H1 (cell line): Measurements from ENCODE around the gene DNAJB6. TPM values are rescaled to one million over a fixed set of nuclear protein-coding genes. Genes with fewer than 3 reads are reported as not detected.

Source experiments
- HDAC2 ChIP-seq, 2 experiments: fragments of 300-600 bp in 1 of 2; sonication (generic) in 1 of 2; IDR thresholded peaks; 2 replicates each; pipeline ENCODE4 v1.6.1; 2011 to 2012; ENCODE audit warnings: low read depth in 2 of 2, low read length in 2 of 2, mild to moderate bottlenecking in 2 of 2, moderate library complexity in 2 of 2, borderline replicate concordance in 1 of 2, inconsistent platforms in 1 of 2
- polyA plus RNA-seq, 7 experiments: library from polyadenylated mRNA; depleted of rRNA in 3 of 7; stranded (reverse) in 5 of 7; unstranded in 2 of 7; fragments of >200 nt in 5 of 7; fragments of 200-250 nt in 2 of 7; gene quantifications; 1 replicate in 5 of 7; 2 replicates in 1 of 7; 4 replicates in 1 of 7; pipeline versions ENCODE4 v1.2.1 to v1.2.3, GENCODE V29; 2011 to 2013; ENCODE audit warnings: missing spikeins in 2 of 7, mixed read lengths in 2 of 7
- total RNA-seq: library from RNA; stranded (reverse); fragmentation: NEBNext Ultra II Directional; extraction: Animal tissue kit (Norgen Biotek cat#: 25700); gene quantifications from 2 replicates; pipeline ENCODE4 v1.2.1, GENCODE V29; 2021

The DNAJB6 gene
- total and polyA plus RNA-seq, 2 of the 8 experiments (the other 6 are each of a cell fraction or from before 2014, with no cell fraction given): 166 to 295 TPM

DNA sequence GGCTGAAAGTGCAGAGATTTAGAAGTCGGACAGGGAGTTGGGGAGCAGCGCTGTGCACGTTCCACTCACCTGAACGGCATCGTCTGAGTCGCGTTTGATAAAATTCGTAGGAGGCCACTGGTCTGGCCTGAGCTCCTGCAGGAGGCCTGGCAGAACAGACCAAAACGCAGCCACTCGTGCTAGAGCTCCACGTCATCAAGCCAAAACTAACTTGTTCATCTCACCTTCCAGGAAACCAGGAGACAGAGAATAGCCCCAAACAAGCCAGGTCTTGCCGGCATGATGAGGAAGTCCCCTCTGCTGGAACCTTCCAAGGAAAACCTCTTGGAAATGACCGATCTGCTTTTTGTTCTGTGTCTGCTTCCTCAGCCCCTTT, 43.4 kb upstream of the DNAJB6 start (continued):
- TF ChIP-seq HDAC2 (IDR thresholded peaks at IDR 0.05; ENCODE audit: borderline replicate concordance in 1 of 2, low read depth in 2 of 2, low read length in 2 of 2): no peak
